ENCODE measurements around the gene CSRNP2.
"Not testable (repeated sequence)": the region's sequence is repeated elsewhere in the genome, so short reads cannot be mapped to it uniquely, and the experiment has no call there.

Gene CSRNP2

GRCh38 chr12:51090705-51091229 lies 7.4 kb upstream of the CSRNP2 start:
- no peak for TF ChIP-seq ZNF274 (IDR thresholded peaks at IDR 0.05; ENCODE audit: low read depth, low read length)
- H3K4me3 ChIP-seq (ENCODE audit: low read length), result no peak overlapping the region

GRCh38 chr12:51087818-51088217 lies 4.4 kb upstream of the CSRNP2 start:
- H3K4me3 ChIP-seq (ENCODE audit: low read length), result no peak overlapping the region
- no peak for TF ChIP-seq ZNF274 (IDR thresholded peaks at IDR 0.05; ENCODE audit: low read depth, low read length)

GRCh38 chr12:51086933-51087332 lies 3.5 kb upstream of the CSRNP2 start:
- no peak for TF ChIP-seq ZNF274 (IDR thresholded peaks at IDR 0.05; ENCODE audit: low read depth, low read length)
- no peak overlapping the region for H3K4me3 ChIP-seq (ENCODE audit: low read length)

- no peak for TF ChIP-seq ZNF274 (IDR thresholded peaks at IDR 0.05; ENCODE audit: low read depth, low read length)
- no peak overlapping the region for H3K4me3 ChIP-seq (ENCODE audit: low read length)
Measured at GRCh38 chr12:51085757-51086156, 2.4 kb upstream of the CSRNP2 start.

GRCh38 chr12:51082561-51083125 lies 753 bp downstream of the CSRNP2 start:
- peak overlapping the region; percentile 83 for H3K4me3 ChIP-seq (ENCODE audit: low read length)
- TF ChIP-seq ZNF274 (IDR thresholded peaks at IDR 0.05; ENCODE audit: low read depth, low read length), result no peak

GRCh38 chr12:51081421-51081820 lies 2.0 kb downstream of the CSRNP2 start:
- TF ChIP-seq ZNF274 (IDR thresholded peaks at IDR 0.05; ENCODE audit: low read depth, low read length), result no peak
- no peak overlapping the region for H3K4me3 ChIP-seq (ENCODE audit: low read length)

- TF ChIP-seq ZNF274 (IDR thresholded peaks at IDR 0.05; ENCODE audit: low read depth, low read length), result no peak
- no peak overlapping the region for H3K4me3 ChIP-seq (ENCODE audit: low read length)
Measured at GRCh38 chr12:51080136-51080535, 3.3 kb downstream of the CSRNP2 start.

GRCh38 chr12:51078866-51079265 lies 4.5 kb downstream of the CSRNP2 start:
- H3K4me3 ChIP-seq (ENCODE audit: low read length), result not testable (repeated sequence)

GRCh38 chr12:51078346-51078745 lies 5.0 kb downstream of the CSRNP2 start:
- H3K4me3 ChIP-seq (ENCODE audit: low read length), result not testable (repeated sequence)

- no peak for TF ChIP-seq ZNF274 (IDR thresholded peaks at IDR 0.05; ENCODE audit: low read depth, low read length)
- H3K4me3 ChIP-seq (ENCODE audit: low read length), result no peak overlapping the region
Measured at GRCh38 chr12:51077930-51078329, 5.5 kb downstream of the CSRNP2 start.

- TF ChIP-seq ZNF274 (IDR thresholded peaks at IDR 0.05; ENCODE audit: low read depth, low read length), result no peak
- H3K4me3 ChIP-seq (ENCODE audit: low read length), result no peak overlapping the region
Measured at GRCh38 chr12:51076236-51076930, 7.0 kb downstream of the CSRNP2 start.

GRCh38 chr12:51075390-51075789 lies 8.0 kb downstream of the CSRNP2 start:
- no peak for TF ChIP-seq ZNF274 (IDR thresholded peaks at IDR 0.05; ENCODE audit: low read depth, low read length)
- H3K4me3 ChIP-seq (ENCODE audit: low read length), result no peak overlapping the region

GRCh38 chr12:51071663-51072062 lies 11.7 kb downstream of the CSRNP2 start:
- no peak overlapping the region for H3K4me3 ChIP-seq (ENCODE audit: low read length)
- no peak for TF ChIP-seq ZNF274 (IDR thresholded peaks at IDR 0.05; ENCODE audit: low read depth, low read length)

- no peak for TF ChIP-seq ZNF274 (IDR thresholded peaks at IDR 0.05; ENCODE audit: low read depth, low read length)
- H3K4me3 ChIP-seq (ENCODE audit: low read length), result no peak overlapping the region
Measured at GRCh38 chr12:51070004-51070403, 13.4 kb downstream of the CSRNP2 start.

- H3K4me3 ChIP-seq (ENCODE audit: low read length), result no peak overlapping the region
- no peak for TF ChIP-seq ZNF274 (IDR thresholded peaks at IDR 0.05; ENCODE audit: low read depth, low read length)
Measured at GRCh38 chr12:51067771-51068170, 15.6 kb downstream of the CSRNP2 start.

- TF ChIP-seq ZNF274 (IDR thresholded peaks at IDR 0.05; ENCODE audit: low read depth, low read length), result no peak
- H3K4me3 ChIP-seq (ENCODE audit: low read length), result no peak overlapping the region
Measured at GRCh38 chr12:51067229-51067628, 16.2 kb downstream of the CSRNP2 start.

Data from GM08714 (cell line).